A204.1 (cell line): ENCODE measurements around the gene SYNJ1.
"Not testable (repeated sequence)": the region's sequence is repeated elsewhere in the genome, so short reads cannot be mapped to it uniquely, and the experiment has no call there.

Experiments used
- FAIRE-seq: peaks from 2 replicates; lab custom pipeline; 2012; peaks lifted over from hg19 to GRCh38; lab: Jason Lieb, UNC

SYNJ1 gene

DNA sequence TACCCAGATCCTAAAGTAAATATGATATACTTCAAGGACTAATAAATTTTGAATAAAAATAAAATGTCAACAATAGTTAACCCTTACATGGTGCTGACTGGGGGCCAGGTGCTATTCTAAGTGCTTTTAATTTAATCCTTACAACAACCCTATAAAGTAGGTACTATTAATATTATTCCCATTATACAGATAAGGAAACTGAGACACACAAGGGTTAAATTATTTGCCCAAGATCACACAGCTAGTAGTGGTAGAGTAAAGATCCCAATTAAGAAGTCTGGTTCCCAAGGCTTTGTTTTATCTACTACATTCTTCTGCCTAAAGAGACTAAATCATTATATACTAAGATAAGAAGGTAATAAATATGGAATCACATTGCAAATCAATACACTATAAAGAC, 34.2 kb downstream of the SYNJ1 start:
- FAIRE-seq, result no peak

- FAIRE-seq, result no peak
These were observed 37.7 kb downstream of the SYNJ1 start for GRCh38 chr21:32690085-32690484.

DNA sequence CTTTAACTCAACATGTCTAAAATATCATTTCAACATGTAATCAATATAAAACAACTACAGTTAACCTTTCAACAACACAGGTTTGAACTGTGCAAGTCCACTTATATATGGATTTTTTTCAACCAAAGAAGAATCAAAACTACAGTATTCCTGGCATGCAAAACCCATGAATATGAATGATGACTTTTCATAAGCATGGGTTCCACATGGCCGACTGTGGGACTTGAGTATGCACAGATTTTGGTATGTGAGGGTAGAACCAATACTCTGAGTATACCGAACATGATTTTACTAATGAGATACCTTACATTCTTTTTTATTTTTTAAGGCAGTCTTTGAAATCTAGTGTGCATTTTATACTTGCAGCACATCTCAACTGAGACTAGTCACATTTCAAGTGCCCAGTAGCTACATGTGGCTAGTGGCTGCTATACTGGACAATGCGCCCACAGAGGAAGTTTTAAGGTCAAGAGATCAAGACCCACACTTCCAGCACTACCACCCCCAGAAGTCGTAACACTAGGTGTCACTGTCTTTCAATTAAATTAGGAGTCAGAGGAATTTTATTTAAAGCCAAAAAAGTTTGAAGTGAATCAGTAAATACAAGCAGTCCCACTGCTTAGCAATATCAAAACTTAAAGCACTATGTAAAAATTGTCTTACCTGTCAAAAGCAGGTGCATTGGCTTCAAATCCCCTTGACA, 40.0 kb downstream of the SYNJ1 start:
- FAIRE-seq, result no peak

DNA sequence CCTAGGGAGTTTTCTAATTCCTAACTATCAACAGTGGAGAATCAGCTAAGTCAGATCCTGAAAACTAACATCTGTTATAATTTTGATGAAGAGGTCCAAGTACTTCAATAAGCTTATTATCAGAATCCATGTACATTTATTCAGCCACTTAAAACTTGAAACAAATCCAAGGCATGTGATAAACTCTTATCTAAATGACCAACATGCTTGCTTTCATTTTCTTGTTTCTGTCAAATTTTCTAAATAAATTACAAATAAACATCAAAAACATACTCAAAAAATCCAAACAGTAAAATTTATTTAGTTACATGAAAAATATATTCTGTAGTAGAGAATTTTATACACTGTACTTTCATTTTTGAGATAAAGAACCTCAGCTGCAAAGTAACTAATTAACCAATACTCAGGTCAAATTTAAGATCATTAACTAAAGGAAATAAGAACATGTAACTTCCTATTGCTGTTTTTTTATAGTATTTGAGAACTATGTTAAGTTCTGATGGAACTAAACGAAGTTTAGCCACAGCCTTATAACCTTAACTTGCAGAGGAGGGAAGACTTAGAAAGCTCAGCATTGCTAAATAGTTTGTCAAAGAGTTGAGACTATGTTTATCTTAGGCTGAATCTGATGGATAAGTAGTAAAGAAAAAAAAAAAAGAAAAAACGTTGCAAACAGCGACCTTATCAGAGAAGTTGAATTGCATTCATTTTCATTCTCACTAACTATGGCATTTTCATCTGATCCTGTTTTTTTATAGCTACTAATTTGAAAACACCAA, 44.9 kb downstream of the SYNJ1 start:
- FAIRE-seq, result peak; percentile 58

GRCh38 chr21:32674731-32675130, 53.1 kb downstream of the SYNJ1 start:
- no peak for FAIRE-seq

GRCh38 chr21:32674038-32674437, 53.8 kb downstream of the SYNJ1 start:
- FAIRE-seq, result no peak

GRCh38 chr21:32666258-32666657, 61.6 kb downstream of the SYNJ1 start:
- FAIRE-seq, result no peak

DNA sequence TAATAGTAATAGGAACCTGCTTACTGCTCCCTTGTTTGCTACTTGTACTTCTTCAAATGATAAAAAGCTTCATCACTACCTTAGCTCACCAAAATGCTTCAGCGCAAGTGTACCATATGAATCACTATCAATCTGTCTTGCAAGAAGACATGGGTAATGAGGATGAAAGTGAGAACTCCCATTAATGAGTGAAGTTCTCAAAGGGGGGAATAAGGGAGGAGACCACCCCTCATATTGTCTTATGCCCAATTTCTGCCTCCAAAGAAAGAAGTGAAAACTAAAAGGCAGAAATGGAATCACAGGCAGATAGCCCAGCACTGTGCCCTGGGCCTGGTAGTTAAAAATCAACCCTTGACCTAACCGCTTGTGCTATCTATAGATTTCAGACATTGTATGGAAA, 63.7 kb downstream of the SYNJ1 start:
- FAIRE-seq, result not testable (repeated sequence)

GRCh38 chr21:32661981-32662380, 65.8 kb downstream of the SYNJ1 start:
- FAIRE-seq, result not testable (repeated sequence)

- FAIRE-seq, result not testable (repeated sequence)
These were observed 66.6 kb downstream of the SYNJ1 start for GRCh38 chr21:32661026-32661782.

DNA sequence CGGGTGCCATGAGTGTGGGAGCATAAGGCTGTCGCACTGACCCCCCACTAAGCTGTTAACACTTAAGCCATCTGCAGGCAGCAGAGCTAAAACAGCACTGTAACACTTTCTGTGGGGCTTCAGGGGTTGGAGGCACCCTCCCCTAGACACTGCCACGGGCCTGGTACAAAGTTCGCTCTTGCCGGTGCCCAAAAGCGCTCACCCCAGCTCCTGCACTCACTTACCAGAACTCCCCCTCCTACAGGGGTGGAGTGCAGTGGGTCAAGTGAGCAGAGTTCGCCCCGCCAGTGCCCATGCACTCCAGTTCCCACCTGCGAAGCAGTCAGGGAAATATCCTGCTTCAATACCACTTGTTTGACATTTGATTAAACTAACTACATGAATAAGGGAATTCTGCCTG, 69.3 kb downstream of the SYNJ1 start:
- FAIRE-seq, result no peak

- peak; percentile 60 for FAIRE-seq
These were observed 74.4 kb downstream of the SYNJ1 start for GRCh38 chr21:32653326-32653901.

DNA sequence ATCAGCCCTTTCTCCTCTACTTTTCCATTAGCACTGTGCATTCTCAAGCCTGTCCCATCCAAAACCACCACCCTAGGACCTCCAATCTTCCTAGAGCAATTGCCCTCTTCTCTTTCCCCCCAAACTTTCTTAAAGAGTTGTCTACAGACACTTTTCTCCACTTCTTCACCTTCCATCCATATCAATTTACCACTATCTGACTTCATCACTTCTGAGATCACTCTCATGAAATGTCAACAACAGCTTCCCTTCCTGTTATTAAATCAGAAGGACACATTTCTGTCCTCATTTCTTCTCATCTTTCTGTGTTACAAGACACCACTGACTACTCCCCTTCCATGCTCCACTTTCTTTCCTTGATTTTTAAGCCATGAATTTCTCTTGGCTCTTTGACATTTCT, 79.6 kb downstream of the SYNJ1 start:
- FAIRE-seq, result no peak

DNA sequence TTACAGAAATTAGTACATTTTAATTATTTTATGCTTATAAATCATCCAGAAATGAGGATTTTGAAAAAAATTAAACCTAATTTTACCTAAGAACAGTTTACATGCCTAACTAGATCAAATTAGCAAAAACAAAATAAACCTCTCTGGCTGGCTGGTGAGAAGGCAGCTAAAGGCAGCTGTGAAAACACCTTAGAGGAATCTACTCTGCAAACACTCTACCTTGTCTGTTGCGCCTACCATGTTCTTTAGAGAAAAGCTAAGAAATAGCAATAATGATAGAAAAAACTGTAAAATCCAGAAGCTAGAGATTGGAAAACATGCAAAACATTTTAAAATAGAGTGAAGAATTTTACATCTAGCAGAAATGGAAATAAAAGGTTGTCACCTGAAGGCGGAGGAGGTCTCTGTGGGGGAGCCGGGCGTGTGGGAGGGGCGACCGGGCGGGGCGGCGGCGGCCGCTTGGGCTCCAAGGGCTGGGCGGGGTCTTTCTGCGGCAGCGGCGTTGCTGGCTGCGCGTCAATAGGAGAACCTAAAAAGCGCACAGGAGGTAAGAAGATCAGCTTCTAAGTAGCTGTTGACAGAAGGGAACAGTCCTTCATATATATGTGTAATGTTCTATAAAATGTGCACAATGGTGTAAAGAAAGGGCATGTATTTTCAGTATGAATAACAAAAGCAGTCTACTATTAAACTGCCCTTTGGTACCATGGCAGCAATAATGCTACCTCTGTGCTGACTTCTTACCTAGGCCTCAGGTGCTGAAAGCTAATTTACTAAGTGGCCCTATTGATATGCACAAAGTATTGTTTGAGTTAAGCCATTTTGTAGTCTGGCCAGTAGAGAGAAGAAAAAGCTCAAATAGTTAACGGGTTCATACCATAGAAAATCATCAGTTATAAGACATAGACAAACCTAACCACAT, 82.3 kb downstream of the SYNJ1 start:
- no peak for FAIRE-seq

- no peak for FAIRE-seq
These were observed 85.8 kb downstream of the SYNJ1 start for GRCh38 chr21:32641710-32642698.

GRCh38 chr21:32626621-32627196, 101.1 kb downstream of the SYNJ1 start:
- FAIRE-seq, result no peak

GRCh38 chr21:32618218-32618617, 109.6 kb downstream of the SYNJ1 start:
- FAIRE-seq, result not testable (repeated sequence)

- no peak for FAIRE-seq
These were observed 114.3 kb downstream of the SYNJ1 start for GRCh38 chr21:32613436-32614043.

DNA sequence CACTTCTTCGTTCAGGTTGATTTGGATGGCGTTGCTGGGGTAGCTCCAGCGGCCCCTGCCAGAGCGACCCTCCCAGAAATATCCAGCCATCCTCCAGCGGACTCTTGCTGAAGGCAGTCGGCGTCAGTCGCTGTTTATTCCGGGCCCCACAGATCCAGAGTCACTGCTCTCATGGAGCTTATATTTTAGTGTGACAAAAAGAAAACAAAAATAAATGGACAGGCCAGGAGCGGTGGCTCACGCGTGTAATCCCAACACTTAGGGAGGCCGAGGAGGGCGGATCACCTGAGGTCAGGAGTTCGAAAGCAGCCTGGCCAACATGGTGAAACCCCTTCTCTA, 114.8 kb downstream of the SYNJ1 start:
- FAIRE-seq, result no peak
